Fibroblast of skin of scalp (primary cell): ENCODE measurements around the gene WWC2.
"Not testable (repeated sequence)": the region's sequence is repeated elsewhere in the genome, so short reads cannot be mapped to it uniquely, and the experiment has no call there.

Experiments used
- DNase-seq: peaks from one replicate; pipeline ENCODE4 v3.0.0-alpha.2; 2013

WWC2 gene

DNA sequence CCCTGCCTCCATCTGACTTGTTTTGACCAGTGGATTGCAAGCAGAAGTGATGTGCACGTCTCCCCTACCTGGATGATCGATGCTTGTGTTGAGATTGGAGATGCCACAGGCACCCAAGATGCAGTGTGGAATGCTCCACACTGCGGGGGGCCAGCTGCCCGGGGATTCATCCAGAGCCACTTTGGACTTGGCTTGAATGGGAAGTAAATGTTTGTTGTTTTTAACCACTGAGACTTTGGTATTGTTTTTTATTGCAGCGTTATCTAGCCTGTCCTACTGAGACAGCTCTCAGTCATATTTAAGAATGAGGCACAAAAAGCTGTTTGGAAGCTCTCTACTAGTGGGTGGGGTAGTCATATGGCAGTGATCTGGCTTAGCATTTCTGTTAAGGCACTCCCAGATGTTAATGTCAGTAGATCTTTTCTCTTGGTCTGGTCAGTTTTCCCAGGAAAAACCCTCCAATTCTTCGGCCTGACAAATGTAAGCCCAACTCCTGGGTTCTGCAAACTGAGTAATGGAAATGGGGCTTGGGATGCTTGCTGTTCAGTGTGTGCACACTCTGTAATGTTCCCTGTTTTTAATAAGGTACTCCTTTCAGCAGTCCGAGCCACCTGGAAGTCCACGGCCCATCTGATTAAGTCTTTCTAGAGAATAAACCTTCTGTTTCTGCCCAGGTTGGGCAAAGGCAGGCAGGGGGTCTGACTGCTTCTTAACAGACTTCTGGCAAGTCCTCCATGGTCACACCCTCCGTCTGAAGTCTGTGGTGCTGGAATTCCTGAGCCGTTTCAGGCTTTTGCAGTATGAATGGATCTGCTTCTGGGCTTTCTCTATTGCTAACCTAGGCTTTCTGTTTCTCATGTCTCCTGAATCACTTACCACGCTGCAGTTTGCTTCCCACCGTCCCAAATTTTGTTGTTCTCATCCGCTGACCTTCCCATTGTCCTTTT, 74.8 kb downstream of the WWC2 start:
- DNase-seq, result peak; percentile 54

GRCh38 chr4:183175631-183176232, 76.7 kb downstream of the WWC2 start:
- DNase-seq, result peak; percentile 79

DNA sequence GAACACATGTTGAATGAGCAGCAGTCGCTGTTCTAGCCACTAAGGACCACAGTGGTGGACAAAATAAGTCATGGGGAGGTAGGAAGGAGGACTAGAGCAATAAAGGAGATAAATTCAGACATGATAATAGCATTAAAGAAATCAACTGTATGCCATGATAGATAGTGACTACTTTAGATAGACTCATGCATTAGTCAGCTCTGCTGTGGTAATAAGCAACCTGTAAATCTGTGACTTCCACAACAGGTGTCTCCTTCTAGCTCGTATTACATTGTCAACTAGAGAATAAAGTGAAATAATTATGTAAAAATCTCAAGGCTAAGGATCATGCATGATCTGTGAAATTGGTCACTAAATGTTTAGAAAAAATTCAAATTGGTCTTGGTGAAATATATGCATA, 77.9 kb downstream of the WWC2 start:
- DNase-seq, result no peak

- no peak for DNase-seq
Observed at GRCh38 chr4:183178201-183178600, 79.1 kb downstream of the WWC2 start.

DNA sequence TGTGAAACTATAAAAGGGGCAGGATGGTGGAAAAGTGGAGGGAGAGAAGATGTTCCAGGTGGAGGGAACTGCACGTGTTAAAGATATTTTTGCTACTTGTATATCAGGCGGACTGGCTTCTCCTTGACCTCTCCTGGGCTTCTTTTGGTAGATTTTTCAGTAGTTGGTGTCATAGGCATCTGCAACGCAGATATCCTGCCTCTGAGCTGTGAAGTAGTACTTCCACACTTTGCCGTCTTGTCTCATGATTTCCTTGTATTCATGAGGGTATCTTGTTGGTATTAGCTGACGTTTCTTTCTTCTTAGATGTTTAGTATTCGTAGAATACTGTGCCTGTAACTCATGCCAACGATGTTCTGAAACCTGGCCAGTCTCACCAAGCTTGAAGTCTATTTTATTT, 81.0 kb downstream of the WWC2 start:
- no peak for DNase-seq

DNA sequence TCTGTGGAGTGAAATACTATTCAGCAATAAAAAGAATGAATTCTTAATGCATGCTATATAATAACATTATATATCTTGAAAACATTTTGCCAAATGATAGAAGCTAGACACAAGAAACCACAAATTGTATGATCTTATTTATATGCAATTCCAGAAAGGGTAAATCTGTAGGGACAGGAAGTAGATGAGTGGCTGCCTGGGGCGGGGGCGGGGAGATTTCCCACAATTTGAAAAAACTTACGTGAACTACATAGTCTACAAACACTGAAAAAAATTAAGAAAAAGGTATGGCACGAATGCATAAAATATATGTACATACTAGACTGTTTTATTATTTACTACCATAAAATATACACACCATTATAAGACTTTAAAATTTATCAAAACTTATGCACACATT, 81.6 kb downstream of the WWC2 start:
- DNase-seq, result no peak

DNA sequence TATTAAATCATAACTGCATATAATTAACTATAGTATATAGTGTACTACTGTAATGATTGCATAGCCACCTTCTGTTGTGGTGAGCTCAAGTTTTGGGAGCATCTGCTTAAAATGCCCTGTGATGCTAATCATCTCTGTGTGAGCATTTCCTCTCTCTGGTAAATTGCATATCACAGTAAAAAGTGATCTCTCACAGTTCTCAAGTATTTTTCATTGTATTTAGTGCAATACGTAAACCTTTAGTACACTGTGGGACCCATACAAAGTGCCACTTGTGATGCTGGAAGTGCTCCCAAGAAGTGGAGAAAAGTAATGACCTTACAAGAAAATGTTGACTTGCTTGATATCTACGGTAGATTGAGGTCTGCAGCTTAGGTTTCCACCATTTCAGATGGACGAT, 82.0 kb downstream of the WWC2 start:
- no peak for DNase-seq

DNA sequence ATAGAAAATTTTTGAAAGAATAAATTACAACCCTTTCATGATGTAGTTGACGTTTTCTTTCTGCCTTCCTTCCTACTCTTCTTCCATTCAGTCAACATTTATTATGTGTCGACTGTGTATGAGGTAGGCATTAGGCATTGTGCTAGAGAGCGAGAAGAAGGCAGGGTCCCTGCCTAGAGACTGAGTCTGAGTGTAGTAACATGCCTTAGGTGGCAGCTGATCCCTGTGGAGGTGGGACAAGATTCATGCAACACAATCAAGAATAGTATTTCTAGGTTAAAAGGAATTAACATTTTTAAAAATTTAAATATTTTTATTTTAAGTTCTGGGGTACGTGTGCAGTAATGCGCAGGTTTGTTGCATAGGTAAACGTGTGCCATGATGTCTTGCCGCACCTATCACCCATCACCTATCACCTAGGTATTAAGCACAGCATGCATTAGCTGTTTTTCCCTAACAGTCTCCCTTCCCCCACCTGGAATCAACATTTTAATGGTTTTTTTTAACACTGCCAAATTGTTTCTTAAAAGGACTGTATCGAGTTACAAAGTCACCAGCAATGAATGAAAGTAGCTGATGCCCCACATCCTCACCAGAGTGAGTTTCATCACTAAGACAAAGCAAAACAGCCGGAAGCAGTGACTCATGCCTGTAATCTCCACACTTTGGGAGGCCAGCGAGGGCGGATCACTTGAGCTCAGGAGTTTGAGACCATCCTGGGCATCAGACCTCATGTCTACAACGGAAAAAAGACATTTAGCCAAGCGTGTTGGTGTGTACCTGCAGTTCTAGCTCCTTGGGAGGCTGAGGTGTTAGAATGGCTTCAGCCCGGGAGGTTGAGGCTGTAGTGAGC, 84.0 kb downstream of the WWC2 start:
- peak; percentile 88 for DNase-seq

DNA sequence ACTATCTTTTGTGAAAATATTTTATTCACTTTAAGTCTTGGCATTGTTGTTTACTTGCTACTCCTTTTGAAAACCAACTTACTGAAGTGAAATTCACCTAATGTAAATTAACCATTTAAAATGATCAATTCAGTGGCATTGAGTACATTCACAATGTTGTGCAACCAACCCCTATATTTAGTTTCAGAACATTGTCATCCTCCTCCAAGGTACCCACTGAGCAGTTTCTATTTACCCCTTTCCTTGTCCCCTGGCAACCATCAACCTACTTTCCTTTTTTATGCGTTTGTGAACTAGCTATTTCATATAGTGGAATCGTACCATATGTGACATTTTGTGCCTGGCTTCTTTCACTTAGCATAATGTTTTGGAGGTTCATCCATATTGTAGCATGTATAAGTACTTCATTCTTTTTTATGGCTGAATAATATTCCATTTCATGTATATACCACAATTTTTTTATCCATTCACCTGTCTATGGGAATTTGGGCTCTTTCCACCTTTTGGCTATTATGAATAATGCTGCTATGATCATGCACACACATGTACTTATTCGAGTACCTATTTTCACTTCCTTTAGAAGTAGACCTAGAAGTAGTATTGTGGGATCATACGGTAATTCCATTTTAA, 85.0 kb downstream of the WWC2 start:
- DNase-seq, result no peak

GRCh38 chr4:183185018-183185417, 86.0 kb downstream of the WWC2 start:
- no peak for DNase-seq

- no peak for DNase-seq
Observed at GRCh38 chr4:183185559-183185958, 86.5 kb downstream of the WWC2 start.

- no peak for DNase-seq
Observed at GRCh38 chr4:183186813-183187212, 87.8 kb downstream of the WWC2 start.

DNA sequence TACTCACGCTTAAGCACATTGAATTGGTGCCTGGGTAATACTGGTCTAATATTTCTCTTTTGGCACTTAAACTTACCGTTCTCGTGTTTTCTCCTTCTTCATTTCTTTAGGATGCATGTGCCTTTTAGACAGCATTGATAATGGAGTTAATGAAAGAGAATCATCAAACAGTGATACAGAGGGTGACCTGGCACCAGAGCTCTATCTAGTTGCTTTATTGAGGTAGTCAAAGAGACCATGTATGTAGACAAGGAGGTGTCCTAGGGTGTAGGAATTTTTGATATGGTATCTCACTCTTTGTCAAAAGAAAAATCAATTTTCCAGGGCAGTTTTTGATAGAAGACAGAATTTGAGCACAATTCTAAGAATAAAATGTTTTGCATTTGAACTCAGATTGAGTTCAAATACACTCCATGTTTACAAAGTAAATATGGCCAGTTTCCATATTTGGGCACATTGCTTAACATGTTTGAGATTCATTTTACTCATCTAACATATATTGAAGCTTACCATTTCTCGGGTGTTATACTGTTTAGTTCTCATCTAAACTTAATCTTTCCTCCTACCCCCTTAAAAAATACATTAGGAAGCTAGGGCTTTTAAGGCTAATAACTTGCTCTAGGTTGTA, 92.0 kb downstream of the WWC2 start:
- no peak for DNase-seq

DNA sequence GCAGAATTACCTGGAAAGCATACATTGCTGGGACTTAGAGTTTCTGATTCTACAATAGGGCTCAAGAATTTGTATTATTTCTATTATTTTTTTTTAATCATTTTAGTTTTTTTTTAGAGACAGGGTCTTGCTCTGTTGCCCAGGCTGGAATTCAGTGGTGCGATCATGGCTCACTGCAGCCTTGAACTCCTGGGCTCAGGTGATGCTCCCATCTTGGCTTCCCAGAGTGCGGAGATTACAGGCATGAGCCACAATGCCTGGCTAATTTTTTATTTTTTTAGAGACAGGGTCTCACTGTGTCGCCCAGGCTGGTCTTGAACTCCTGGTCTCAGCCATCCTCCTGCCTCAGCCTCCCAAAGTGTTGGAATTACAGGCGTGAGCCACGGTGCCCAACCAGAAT, 92.6 kb downstream of the WWC2 start:
- no peak for DNase-seq

GRCh38 chr4:183192571-183192970, 93.5 kb downstream of the WWC2 start:
- no peak for DNase-seq

- not testable (repeated sequence) for DNase-seq
Observed at GRCh38 chr4:183193730-183194338, 94.8 kb downstream of the WWC2 start.

GRCh38 chr4:183195534-183195933, 96.5 kb downstream of the WWC2 start:
- no peak for DNase-seq

- no peak for DNase-seq
Observed at GRCh38 chr4:183197140-183197539, 98.1 kb downstream of the WWC2 start.

DNA sequence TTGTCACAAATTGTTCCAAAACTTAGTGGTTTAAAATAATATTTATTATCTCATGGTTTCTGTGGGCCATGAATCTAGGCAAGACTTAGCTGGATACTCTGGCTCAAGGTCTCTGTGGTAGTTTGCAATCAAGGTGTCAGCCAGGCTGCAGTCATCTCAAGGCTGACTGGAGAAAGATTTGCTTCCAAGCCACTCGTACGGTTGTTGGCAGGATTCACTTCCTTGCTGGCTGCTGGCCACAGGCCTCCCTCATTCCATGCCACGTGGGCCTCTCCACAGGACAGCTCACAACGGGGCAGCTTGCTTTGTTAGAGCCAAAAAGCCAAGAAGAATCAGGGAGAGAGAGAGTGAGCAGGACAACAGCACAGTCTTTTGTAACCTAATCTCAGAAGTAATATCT, 101.4 kb downstream of the WWC2 start:
- peak; percentile 89 for DNase-seq

DNA sequence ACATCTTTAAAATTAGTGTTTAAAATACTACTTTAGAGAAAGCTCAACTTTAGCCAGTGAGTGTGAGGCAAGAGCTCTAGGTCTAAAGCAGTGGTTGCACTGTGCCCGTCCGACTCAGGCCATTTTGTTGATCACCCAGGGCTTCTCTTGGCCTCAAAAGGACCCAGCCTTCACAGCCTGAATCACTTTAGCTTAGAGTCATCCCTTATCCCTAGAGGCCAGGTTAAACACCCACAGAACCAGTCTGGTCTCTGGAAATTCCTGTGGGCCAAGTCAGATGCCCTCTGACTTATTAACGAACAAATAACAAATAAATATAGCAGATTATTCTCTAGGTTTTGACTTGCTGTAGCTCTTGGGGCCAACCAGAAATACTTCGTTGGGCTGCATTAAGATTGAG, 102.3 kb downstream of the WWC2 start:
- DNase-seq, result peak; percentile 38

- no peak for DNase-seq
Observed at GRCh38 chr4:183202523-183202922, 103.5 kb downstream of the WWC2 start.

GRCh38 chr4:183204793-183205192, 105.7 kb downstream of the WWC2 start:
- no peak for DNase-seq
